Erythroblast (primary cell): Measurements from ENCODE around the gene C22orf31.

Experiments used
- GATA1 ChIP-seq: IDR thresholded peaks from 2 replicates; pipeline ENCODE4 v1.6.1; 2011; ENCODE audit warnings: low read depth, mild to moderate bottlenecking, control low read depth, low read length, moderate library complexity
- POLR2A ChIP-seq: IDR thresholded peaks from 2 replicates; pipeline ENCODE4 v1.6.1; 2011; ENCODE audit warnings: mild to moderate bottlenecking, low read length

GRCh38 chr22:29110946-29111345 lies 49.3 kb upstream of the C22orf31 start:
- TF ChIP-seq POLR2A (no peak), GATA1 (no peak)
